NCI-H146 treated with DMSO at 0.1 percent for 48 hours (cell line): ENCODE measurements around the gene ZNF579.
"Not testable (repeated sequence)": the region's sequence is repeated elsewhere in the genome, so short reads cannot be mapped to it uniquely, and the experiment has no call there.

Source experiments
- DNase-seq: peaks from one replicate; lab custom pipeline; 2025; ENCODE audit not compliant: unreplicated experiment; lab: John Stamatoyannopoulos, UW

The ZNF579 gene

GRCh38 chr19:55573929-55574328 lies 6.7 kb downstream of the ZNF579 start:
- not testable (repeated sequence) for DNase-seq

DNA sequence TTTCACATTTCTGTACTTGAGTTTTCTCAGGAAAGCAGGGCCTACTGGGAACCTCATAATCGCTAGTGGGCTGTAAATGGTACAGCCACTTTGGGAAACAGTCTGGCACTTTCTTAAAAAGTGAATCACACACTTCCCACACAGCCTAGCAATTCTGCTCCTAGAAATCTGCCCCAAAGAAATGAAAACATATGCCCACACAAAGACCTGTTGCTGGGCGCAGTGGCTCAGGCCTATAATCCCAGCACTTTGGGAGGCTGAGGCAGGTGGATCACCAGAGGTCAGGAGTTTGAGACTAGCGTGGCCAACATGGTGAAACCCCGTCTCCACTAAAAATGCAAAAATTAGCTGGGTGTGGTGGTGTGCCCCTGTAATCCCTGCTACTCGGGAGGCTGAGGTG lies 11.2 kb downstream of the ZNF579 start:
- DNase-seq: not testable (repeated sequence)

- no peak for DNase-seq
Observed at GRCh38 chr19:55567708-55568328, 12.8 kb downstream of the ZNF579 start.

DNA sequence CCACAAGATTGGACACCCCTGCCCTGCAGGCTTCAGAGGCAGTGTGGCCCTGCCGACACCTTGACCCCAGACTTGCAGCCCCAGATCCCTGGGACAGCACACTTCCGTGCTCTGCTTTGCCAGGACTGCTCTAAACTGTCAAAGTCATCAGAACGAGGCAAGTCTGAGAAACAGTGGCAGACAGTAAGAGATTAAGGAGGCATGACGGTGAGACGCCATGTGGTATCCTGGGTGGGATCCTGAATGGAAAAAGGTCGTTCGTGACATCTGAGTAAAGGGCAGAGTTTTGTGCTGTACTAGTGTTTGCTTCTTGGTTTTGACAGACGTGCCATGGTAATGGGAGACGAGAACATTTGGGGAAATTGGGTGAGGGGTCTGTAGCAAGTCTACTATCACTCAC lies 13.8 kb downstream of the ZNF579 start:
- no peak for DNase-seq

DNA sequence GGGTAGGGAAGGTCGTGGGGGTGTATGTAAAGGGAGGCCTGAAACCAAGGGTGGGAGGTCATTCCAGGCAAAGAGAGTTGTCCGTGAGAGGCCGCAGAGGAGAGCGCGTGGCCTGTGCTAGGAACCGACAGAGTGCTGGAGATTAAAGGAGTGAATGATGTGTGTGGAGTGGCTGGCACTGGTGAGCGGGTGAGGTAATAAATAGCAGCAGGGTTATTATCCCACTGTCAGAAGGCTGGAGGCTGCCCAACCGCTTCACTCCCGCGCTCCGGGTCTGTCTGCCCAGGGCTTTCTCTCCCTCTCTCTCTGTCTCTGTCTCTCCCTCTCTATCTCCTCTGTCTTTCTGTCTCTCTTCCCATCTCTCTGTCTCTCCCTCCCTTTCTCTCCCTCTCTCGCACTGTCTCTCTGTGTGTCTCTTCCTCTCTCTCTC lies 17.4 kb downstream of the ZNF579 start:
- no peak for DNase-seq

DNA sequence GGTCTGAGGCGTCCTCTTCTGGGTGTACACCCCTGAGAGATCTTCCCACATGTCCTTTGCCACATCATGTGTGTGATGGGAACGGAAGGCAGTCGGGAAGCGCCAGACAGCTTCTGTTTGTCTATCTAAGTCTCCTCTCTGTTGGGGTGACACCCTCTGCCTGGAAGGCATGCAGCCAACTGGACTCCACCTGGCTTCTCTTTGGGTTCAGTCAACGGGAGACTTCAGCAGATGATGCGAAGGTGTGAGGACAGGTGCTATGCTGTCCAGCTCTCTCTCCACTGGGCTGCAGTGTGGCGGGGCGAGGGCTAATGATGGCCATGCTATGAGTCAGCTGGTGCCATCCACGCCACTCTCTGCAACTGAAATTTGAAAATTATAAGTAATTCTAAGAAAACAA lies 21.0 kb downstream of the ZNF579 start:
- DNase-seq: peak; percentile 42

DNA sequence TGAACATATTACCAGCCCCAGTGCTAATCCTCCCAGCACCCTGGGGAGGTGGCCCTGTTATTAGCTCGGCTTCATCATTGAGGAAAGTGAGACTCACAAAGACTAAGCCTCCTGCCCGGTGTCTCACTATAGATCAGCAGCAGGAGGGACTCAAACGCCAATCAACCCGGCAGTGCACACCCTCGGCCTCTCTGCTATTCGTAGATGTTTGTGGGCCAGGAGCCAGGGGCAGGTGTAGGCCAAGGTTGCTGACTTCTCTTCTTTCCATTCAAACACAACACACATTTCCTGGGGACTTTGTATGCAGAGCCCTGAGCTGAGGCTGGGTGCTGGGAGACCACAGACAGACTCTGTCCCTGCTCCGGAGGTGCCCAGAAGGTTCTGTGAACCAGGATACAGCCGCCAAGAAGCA lies 25.9 kb downstream of the ZNF579 start:
- DNase-seq: peak; percentile 85

DNA sequence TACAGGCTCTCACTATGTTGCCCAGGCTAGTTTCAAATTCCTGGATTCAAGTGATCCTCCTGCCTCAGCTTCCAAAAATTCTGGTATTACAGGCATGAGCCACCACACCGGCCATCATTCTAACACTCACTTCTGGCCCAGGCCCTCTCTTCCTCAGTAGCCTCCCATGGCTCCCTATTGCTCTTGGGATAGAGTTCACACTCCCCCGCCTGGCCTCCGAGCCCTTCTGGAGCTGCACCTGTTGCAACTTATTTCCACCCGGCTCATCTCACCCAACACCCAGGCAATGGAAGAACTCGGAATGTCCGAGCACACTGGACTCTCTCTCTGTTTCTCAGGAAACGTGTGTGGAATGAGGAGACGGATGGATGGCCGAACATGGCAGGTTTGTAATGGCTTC lies 26.3 kb downstream of the ZNF579 start:
- DNase-seq: no peak

DNA sequence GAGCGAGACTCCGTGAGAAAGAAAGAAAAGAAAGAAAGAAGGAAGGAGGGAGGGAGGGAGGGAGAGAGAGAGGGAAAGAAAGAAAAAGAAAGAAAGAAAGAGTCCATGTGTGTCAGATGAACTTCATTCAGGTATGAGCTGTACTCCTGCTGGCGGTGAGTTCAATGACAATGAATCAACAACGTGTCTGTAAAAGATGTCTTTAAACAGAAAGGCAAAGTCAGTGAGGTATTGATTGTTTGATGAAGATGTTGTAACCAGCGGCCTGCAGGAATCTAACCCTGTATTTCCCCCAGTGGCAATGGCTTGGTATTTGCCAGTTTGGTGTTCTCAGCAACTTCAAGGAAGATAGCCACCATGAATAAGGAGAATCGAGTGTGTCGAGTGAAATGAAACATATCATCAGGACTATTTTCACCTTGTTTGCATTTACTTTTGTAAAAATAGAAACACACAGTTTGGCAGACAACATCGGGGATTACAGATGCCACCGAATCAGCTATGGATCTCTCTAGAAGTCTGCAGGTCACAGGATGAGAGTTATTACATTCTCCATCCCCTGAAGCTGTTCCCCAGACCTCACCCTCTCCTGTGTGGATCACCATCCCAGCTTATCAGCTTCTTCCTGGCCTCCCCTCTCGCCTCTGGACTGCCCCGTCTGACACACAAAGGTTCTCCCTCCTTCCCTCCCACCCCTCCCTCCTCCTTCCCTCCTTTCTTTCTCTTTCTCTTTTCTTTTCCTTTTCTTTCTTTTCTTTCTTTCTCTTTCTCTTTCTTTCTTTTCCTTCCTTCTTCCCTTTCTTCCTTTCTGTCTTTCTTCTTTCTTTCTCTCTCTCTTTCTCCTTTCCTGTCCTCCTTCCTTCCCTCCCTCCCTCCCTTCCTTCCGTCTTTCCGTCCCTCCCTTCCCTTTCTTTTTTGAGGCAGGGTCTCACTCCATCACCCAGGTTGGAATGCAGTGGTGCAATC lies 27.1 kb downstream of the ZNF579 start:
- DNase-seq: no peak

GRCh38 chr19:55552620-55553019 lies 28.0 kb downstream of the ZNF579 start:
- no peak for DNase-seq

DNA sequence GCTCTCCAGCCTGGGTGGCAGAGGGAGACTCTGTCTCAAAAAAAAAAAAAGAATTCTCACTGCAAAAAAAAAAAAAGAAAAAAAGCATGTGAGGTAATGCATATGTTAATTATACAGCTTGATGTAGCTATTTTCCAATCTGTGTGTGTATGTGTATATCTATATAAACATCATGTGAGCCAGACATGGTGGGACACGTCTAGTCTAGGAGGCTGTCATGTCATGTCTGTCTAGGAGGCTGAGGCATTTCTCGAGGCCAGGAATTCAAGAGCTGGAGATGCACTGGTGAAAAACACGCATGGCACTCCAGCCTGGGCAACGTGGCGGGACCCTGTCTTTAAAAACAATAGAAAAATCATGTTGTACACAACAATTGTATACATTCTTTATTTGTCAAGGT lies 28.4 kb downstream of the ZNF579 start:
- no peak for DNase-seq

DNA sequence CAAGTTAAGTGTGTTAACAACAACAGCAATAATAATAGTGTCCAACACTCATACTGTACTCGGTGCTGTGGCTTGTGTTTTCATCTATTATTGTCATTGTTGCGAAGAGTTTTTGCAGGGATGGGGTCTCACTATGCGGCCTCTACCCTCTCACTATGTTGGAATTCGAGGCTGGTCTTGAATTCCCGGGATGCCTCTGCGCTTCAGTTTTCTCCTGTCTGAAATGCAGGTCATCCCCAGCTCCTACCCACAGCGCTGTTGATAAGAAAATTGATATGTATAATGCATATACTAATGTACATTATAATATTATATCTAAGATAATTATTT lies 30.4 kb downstream of the ZNF579 start:
- no peak for DNase-seq

GRCh38 chr19:55549500-55550320 lies 30.9 kb downstream of the ZNF579 start:
- peak; percentile 59 for DNase-seq

DNA sequence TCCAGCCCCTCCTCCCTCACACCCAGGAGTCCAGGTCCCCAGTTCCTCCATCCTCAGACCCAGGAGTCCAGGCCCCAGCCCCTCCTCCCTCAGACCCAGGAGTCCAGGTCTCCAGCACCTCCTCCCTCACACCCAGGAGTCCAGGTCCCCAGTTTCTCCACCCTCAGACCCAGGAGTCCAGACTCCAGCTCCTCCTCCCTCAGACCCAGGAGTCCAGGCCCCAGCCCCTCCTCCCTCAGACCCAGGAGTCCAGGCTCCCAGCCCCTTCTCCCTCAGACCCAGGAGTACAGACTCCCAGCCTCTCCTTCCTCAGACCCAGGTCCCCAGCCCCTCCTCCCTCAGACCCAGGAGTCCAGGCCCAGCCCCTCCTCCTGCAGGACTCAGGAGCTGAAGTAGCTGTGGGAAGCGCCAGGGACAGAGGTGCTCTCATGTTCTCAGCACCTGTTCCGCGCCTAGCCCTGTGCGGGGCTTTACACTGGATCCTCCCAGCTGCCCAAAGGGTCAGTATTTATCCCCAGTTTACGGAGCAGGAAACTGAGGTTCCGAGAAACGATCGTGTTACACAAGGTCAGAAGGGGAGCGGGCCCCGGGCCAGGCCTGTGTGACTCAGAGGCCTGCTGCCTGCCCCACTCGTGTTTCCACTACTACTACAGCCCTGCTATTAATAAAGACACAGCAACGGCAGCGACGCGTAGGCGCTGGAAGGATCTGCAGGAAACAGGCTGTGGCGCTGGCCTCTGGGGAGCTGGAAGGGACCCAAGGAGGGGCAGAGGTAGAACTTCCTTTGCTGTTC lies 33.6 kb downstream of the ZNF579 start:
- DNase-seq: no peak

DNA sequence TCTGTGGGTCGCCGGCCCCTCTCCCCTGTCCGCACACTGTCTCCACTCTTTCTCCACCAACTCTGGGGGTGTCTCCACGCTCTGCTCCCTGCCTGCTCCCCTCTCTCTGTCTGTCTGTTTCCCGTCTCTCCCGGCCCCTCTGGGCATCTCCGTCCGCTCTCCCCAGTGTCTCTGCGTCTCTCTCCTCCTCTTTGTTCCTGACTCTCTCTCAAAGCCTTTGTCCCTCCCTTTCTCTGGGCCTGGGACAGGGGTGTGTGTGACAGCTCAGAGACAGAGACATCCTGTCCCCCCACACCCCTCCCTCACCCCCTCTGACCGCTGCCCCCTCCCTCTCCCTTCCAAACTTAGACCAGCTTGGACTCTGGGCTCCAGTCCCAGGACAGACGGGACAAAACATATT lies 34.6 kb downstream of the ZNF579 start:
- DNase-seq: no peak

- no peak for DNase-seq
Observed at GRCh38 chr19:55545443-55545842, 35.2 kb downstream of the ZNF579 start, which contains the start of gene SBK3. SBK3 (minus strand) TSS chr19:55545543; CDS start chr19:55545543, 0 bp downstream.

GRCh38 chr19:55544776-55545439 lies 35.7 kb downstream of the ZNF579 start:
- DNase-seq: no peak

GRCh38 chr19:55544014-55544413 lies 36.6 kb downstream of the ZNF579 start:
- no peak for DNase-seq

- DNase-seq: no peak
Observed at GRCh38 chr19:55543567-55543966, 37.1 kb downstream of the ZNF579 start.

DNA sequence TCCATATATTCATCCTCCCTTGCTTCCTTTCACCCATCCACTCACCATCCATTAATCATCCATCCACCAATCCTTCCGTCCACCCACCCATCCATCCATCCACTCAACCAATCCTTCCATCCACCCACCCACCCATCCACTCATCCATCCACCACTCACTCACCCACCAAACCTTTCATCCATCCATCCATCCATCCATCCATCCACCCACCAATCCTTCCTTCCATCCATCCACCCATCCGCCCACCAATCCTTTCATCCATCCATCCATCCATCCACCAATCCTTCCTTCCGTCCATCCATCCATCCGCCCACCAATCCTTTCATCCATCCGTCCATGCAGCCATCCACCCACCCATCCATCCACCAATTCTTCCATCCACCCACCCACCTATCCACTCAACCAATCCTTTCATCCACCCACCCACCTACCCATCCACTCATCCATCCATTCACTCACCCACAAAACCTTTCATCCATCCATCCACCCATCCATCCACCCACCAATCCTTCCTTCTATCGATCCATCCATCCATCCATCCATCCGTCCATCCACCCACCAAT lies 38.3 kb downstream of the ZNF579 start:
- DNase-seq: no peak
